Measurements from ENCODE around the gene RAPGEF5. TPM values are rescaled to one million over a fixed set of nuclear protein-coding genes. Genes with fewer than 3 reads are reported as not detected.

Gene RAPGEF5
- total RNA-seq, 1 experiment from 2014 or later = 15.6 TPM

- Histone ChIP-seq H4K20me1 (ENCODE audit: insufficient read depth) (no peaks in the 10 kb centered on the region), H3K27me3 (ENCODE audit: insufficient read depth, low read length) (no peaks in the 10 kb centered on the region), H3K4me1 (ENCODE audit: control insufficient read depth in 1 of 2, insufficient read depth in 2 of 2, low read length in 2 of 2) (no peaks in the 10 kb centered on the region), H3K36me3 (ENCODE audit: control insufficient read depth in 1 of 2, insufficient read depth in 2 of 2, low read length in 2 of 2) (no peaks in the 10 kb centered on the region), H3K27ac (ENCODE audit: low read depth, low read length) (no peak overlapping the region), H3K9ac (ENCODE audit: low read length) (no peak overlapping the region), H3K9me2 (ENCODE audit: insufficient read depth) (no peaks in the 10 kb centered on the region), H3K9me3 (ENCODE audit: control insufficient read depth in 1 of 2, insufficient read depth in 1 of 2, low read depth in 1 of 2, low read length in 2 of 2) (no peaks in the 10 kb centered on the region), H3K4me2 (ENCODE audit: low read length) (no peak overlapping the region), H2AFZ (ENCODE audit: low read depth, low read length, poor library complexity, severe bottlenecking) (no peak overlapping the region), H3K4me3 (replicated peaks in 1 of 2; ENCODE audit: low read depth in 1 of 2, low read length in 2 of 2) (no peak overlapping the region), H3K79me2 (ENCODE audit: insufficient read depth, low read length) (no peaks in the 10 kb centered on the region)
- ChIA-PET CTCF (no interaction called here), POLR2A (no interaction called here), RAD21 (ENCODE audit: low non-redundant PET in 1 of 2, low total read pairs in 2 of 2, uncharacterized antibody in 2 of 2, unreplicated experiment in 2 of 2) (no interaction called here)
- TF ChIP-seq EGR1 (IDR thresholded peaks at IDR 0.05; ENCODE audit: low read depth) (no peak), POLR2AphosphoS5 (IDR thresholded peaks at IDR 0.05; ENCODE audit: low read depth, low read length) (no peak), CTCF (IDR thresholded peaks at IDR 0.05 in 2 of 3, conservative IDR thresholded peaks at IDR 0.05 in 1 of 3; ENCODE audit: borderline replicate concordance in 1 of 3, insufficient read depth in 1 of 3, low read depth in 2 of 3, low read length in 2 of 3) (no peak), SRF (IDR thresholded peaks at IDR 0.05; ENCODE audit: low read depth) (no peak), SIN3A (IDR thresholded peaks at IDR 0.05; ENCODE audit: low read depth) (no peak), EZH2phosphoT487 (IDR thresholded peaks at IDR 0.05; ENCODE audit: borderline replicate concordance) (no peak), TCF7L2 (IDR thresholded peaks at IDR 0.05; ENCODE audit: borderline replicate concordance, extremely low read depth, insufficient read depth, insufficient read length) (no peak), FOSL1 (IDR thresholded peaks at IDR 0.05; ENCODE audit: low read depth) (no peak), EZH2 (IDR thresholded peaks at IDR 0.05) (no peak), ELF1 (IDR thresholded peaks at IDR 0.05; ENCODE audit: borderline replicate concordance, low read depth) (no peak), JUND (IDR thresholded peaks at IDR 0.05) (no peak), ZFX (IDR thresholded peaks at IDR 0.05) (no peak)
- TF ChIP-seq, protein P1, sequence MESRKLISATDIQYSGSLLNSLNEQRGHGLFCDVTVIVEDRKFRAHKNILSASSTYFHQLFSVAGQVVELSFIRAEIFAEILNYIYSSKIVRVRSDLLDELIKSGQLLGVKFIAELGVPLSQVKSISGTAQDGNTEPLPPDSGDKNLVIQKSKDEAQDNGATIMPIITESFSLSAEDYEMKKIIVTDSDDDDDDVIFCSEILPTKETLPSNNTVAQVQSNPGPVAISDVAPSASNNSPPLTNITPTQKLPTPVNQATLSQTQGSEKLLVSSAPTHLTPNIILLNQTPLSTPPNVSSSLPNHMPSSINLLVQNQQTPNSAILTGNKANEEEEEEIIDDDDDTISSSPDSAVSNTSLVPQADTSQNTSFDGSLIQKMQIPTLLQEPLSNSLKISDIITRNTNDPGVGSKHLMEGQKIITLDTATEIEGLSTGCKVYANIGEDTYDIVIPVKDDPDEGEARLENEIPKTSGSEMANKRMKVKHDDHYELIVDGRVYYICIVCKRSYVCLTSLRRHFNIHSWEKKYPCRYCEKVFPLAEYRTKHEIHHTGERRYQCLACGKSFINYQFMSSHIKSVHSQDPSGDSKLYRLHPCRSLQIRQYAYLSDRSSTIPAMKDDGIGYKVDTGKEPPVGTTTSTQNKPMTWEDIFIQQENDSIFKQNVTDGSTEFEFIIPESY (IDR thresholded peaks at IDR 0.05; ENCODE audit: extremely low read depth, insufficient replicate concordance, low read length) = no peak
- no peak for ATAC-seq
- intact Hi-C loops (cut with micrococcal nuclease) = no loop called here
- BruUV-seq (replicated peaks) = no TSS peak
- DNase-seq (ENCODE audit: low read depth, low spot score) = no peak
These were observed 126.7 kb downstream of the RAPGEF5 start for GRCh38 chr7:22230238-22230637.
